Measurements from ENCODE around the gene LHFPL3.

LHFPL3 gene

GRCh38 chr7:104410742-104411141 lies 82.3 kb downstream of the LHFPL3 start:
- Mint-ChIP-seq H3K27ac (no peak overlapping the region), H3K9me3 (no peaks in the 10 kb centered on the region), H3K27me3 (ENCODE audit: low read depth) (no peaks in the 10 kb centered on the region), H3K36me3 (ENCODE audit: low read depth) (no peaks in the 10 kb centered on the region), H3K4me3 (no peak overlapping the region), H3K4me1 (ENCODE audit: low read depth) (no peaks in the 10 kb centered on the region)

GRCh38 chr7:104412911-104413310 lies 84.5 kb downstream of the LHFPL3 start:
- H3K4me3 Mint-ChIP-seq: no peak overlapping the region
- H3K27ac Mint-ChIP-seq: no peak overlapping the region
- no peaks in the 10 kb centered on the region for H3K9me3 Mint-ChIP-seq
- no peaks in the 10 kb centered on the region for H3K27me3 Mint-ChIP-seq (ENCODE audit: low read depth)
- no peaks in the 10 kb centered on the region for H3K36me3 Mint-ChIP-seq (ENCODE audit: low read depth)
- H3K4me1 Mint-ChIP-seq (ENCODE audit: low read depth): no peaks in the 10 kb centered on the region

GRCh38 chr7:104414216-104414615 lies 85.8 kb downstream of the LHFPL3 start:
- Mint-ChIP-seq H3K36me3 (ENCODE audit: low read depth) (no peaks in the 10 kb centered on the region), H3K27ac (no peak overlapping the region), H3K4me1 (ENCODE audit: low read depth) (no peaks in the 10 kb centered on the region), H3K4me3 (no peak overlapping the region), H3K27me3 (ENCODE audit: low read depth) (no peaks in the 10 kb centered on the region), H3K9me3 (no peaks in the 10 kb centered on the region)

- Mint-ChIP-seq H3K4me3 (no peak overlapping the region), H3K27ac (no peak overlapping the region), H3K36me3 (ENCODE audit: low read depth) (no peaks in the 10 kb centered on the region), H3K9me3 (no peaks in the 10 kb centered on the region), H3K27me3 (ENCODE audit: low read depth) (no peaks in the 10 kb centered on the region), H3K4me1 (ENCODE audit: low read depth) (no peaks in the 10 kb centered on the region)
Observed at GRCh38 chr7:104415700-104416099, 87.3 kb downstream of the LHFPL3 start.

- Mint-ChIP-seq H3K27ac (no peak overlapping the region), H3K9me3 (no peaks in the 10 kb centered on the region), H3K4me3 (no peak overlapping the region), H3K27me3 (ENCODE audit: low read depth) (no peaks in the 10 kb centered on the region), H3K36me3 (ENCODE audit: low read depth) (no peaks in the 10 kb centered on the region), H3K4me1 (ENCODE audit: low read depth) (no peaks in the 10 kb centered on the region)
Observed at GRCh38 chr7:104416866-104417393, 88.5 kb downstream of the LHFPL3 start.

GRCh38 chr7:104431930-104432329 lies 103.5 kb downstream of the LHFPL3 start:
- H3K36me3 Mint-ChIP-seq (ENCODE audit: low read depth): no peaks in the 10 kb centered on the region
- H3K27me3 Mint-ChIP-seq (ENCODE audit: low read depth): no peaks in the 10 kb centered on the region
- no peaks in the 10 kb centered on the region for H3K4me1 Mint-ChIP-seq (ENCODE audit: low read depth)
- H3K4me3 Mint-ChIP-seq: no peak overlapping the region
- no peaks in the 10 kb centered on the region for H3K9me3 Mint-ChIP-seq
- H3K27ac Mint-ChIP-seq: no peak overlapping the region

- H3K36me3 Mint-ChIP-seq (ENCODE audit: low read depth): no peaks in the 10 kb centered on the region
Observed at GRCh38 chr7:104434129-104434528, 105.7 kb downstream of the LHFPL3 start.

GRCh38 chr7:104442481-104442880 lies 114.1 kb downstream of the LHFPL3 start:
- Mint-ChIP-seq H3K9me3 (no peaks in the 10 kb centered on the region), H3K36me3 (ENCODE audit: low read depth) (no peaks in the 10 kb centered on the region), H3K27ac (no peak overlapping the region), H3K27me3 (ENCODE audit: low read depth) (no peaks in the 10 kb centered on the region), H3K4me3 (no peak overlapping the region), H3K4me1 (ENCODE audit: low read depth) (no peaks in the 10 kb centered on the region)

More at GRCh38 chr7:104434129-104434528, 105.7 kb downstream of the LHFPL3 start:
- H3K27ac Mint-ChIP-seq: no peak overlapping the region
- H3K4me3 Mint-ChIP-seq: no peak overlapping the region
- no peaks in the 10 kb centered on the region for H3K4me1 Mint-ChIP-seq (ENCODE audit: low read depth)
- H3K27me3 Mint-ChIP-seq (ENCODE audit: low read depth): no peaks in the 10 kb centered on the region
- no peaks in the 10 kb centered on the region for H3K9me3 Mint-ChIP-seq

- Mint-ChIP-seq H3K36me3 (ENCODE audit: low read depth) (no peaks in the 10 kb centered on the region), H3K9me3 (no peaks in the 10 kb centered on the region), H3K4me3 (no peak overlapping the region), H3K27ac (no peak overlapping the region), H3K4me1 (ENCODE audit: low read depth) (no peaks in the 10 kb centered on the region), H3K27me3 (ENCODE audit: low read depth) (no peaks in the 10 kb centered on the region)
Observed at GRCh38 chr7:104444017-104444416, 115.6 kb downstream of the LHFPL3 start.

GRCh38 chr7:104445393-104445792 lies 117.0 kb downstream of the LHFPL3 start:
- no peaks in the 10 kb centered on the region for H3K4me1 Mint-ChIP-seq (ENCODE audit: low read depth)
- H3K27ac Mint-ChIP-seq: no peak overlapping the region
- no peak overlapping the region for H3K4me3 Mint-ChIP-seq
- H3K9me3 Mint-ChIP-seq: no peaks in the 10 kb centered on the region
- no peaks in the 10 kb centered on the region for H3K36me3 Mint-ChIP-seq (ENCODE audit: low read depth)
- no peaks in the 10 kb centered on the region for H3K27me3 Mint-ChIP-seq (ENCODE audit: low read depth)

- Mint-ChIP-seq H3K36me3 (ENCODE audit: low read depth) (no peaks in the 10 kb centered on the region), H3K4me1 (ENCODE audit: low read depth) (no peaks in the 10 kb centered on the region), H3K27ac (no peak overlapping the region), H3K4me3 (no peak overlapping the region), H3K27me3 (ENCODE audit: low read depth) (no peaks in the 10 kb centered on the region), H3K9me3 (no peaks in the 10 kb centered on the region)
Observed at GRCh38 chr7:104450861-104451260, 122.5 kb downstream of the LHFPL3 start.

GRCh38 chr7:104453190-104453589 lies 124.8 kb downstream of the LHFPL3 start:
- no peaks in the 10 kb centered on the region for H3K36me3 Mint-ChIP-seq (ENCODE audit: low read depth)
- H3K9me3 Mint-ChIP-seq: no peaks in the 10 kb centered on the region
- H3K4me3 Mint-ChIP-seq: no peak overlapping the region
- no peaks in the 10 kb centered on the region for H3K4me1 Mint-ChIP-seq (ENCODE audit: low read depth)
- H3K27me3 Mint-ChIP-seq (ENCODE audit: low read depth): no peaks in the 10 kb centered on the region
- H3K27ac Mint-ChIP-seq: no peak overlapping the region

GRCh38 chr7:104458875-104459274 lies 130.5 kb downstream of the LHFPL3 start:
- no peaks in the 10 kb centered on the region for H3K4me1 Mint-ChIP-seq (ENCODE audit: low read depth)
- no peak overlapping the region for H3K4me3 Mint-ChIP-seq

GRCh38 chr7:104469166-104469820 lies 140.9 kb downstream of the LHFPL3 start:
- Mint-ChIP-seq H3K36me3 (ENCODE audit: low read depth) (no peaks in the 10 kb centered on the region), H3K9me3 (no peaks in the 10 kb centered on the region), H3K4me1 (ENCODE audit: low read depth) (no peaks in the 10 kb centered on the region), H3K4me3 (no peak overlapping the region), H3K27me3 (ENCODE audit: low read depth) (no peaks in the 10 kb centered on the region), H3K27ac (no peak overlapping the region)

More at GRCh38 chr7:104458875-104459274, 130.5 kb downstream of the LHFPL3 start:
- Mint-ChIP-seq H3K36me3 (ENCODE audit: low read depth) (no peaks in the 10 kb centered on the region), H3K27ac (no peak overlapping the region), H3K27me3 (ENCODE audit: low read depth) (no peaks in the 10 kb centered on the region), H3K9me3 (peaks cover 23% of the 10 kb centered on the region)

GRCh38 chr7:104480529-104480928 lies 152.1 kb downstream of the LHFPL3 start:
- Mint-ChIP-seq H3K36me3 (ENCODE audit: low read depth) (no peaks in the 10 kb centered on the region), H3K27ac (no peak overlapping the region), H3K27me3 (ENCODE audit: low read depth) (no peaks in the 10 kb centered on the region), H3K4me1 (ENCODE audit: low read depth) (no peaks in the 10 kb centered on the region), H3K9me3 (no peaks in the 10 kb centered on the region), H3K4me3 (no peak overlapping the region)
